KOPT-K1 (cell line): ENCODE data around the gene ST3GAL4.

ENCODE experiments used
- H3K27ac ChIP-seq: fragments of 200-600 bp; sonication (generic); 2 replicates; pipeline ENCODE4 v1.5.1; 2016; ENCODE audit warnings: antibody characterized with exemption, mild to moderate bottlenecking, low read depth, low read length; ENCODE audit not compliant: poor library complexity, severe bottlenecking
- H3K36me3 ChIP-seq: fragments of 200-600 bp; sonication (generic); 2 replicates; pipeline ENCODE4 v1.5.1; 2017; ENCODE audit warnings: antibody characterized with exemption, mild to moderate bottlenecking, low read length, moderate library complexity; ENCODE audit not compliant: insufficient read depth
- H3K9me3 ChIP-seq: fragments of 200-600 bp; sonication (generic); 2 replicates; pipeline ENCODE4 v1.5.1; 2017; ENCODE audit warnings: antibody characterized with exemption, low read length, mild to moderate bottlenecking; ENCODE audit not compliant: insufficient read depth, poor library complexity, severe bottlenecking

The ST3GAL4 gene

GRCh38 chr11:126451211-126451802, 95.8 kb downstream of the ST3GAL4 start:
- H3K27ac ChIP-seq = no peak overlapping the region
- H3K36me3 ChIP-seq = no peaks in the 10 kb centered on the region
- H3K9me3 ChIP-seq = peaks cover 15% of the 10 kb centered on the region

GRCh38 chr11:126452241-126453101, 97.0 kb downstream of the ST3GAL4 start:
- Histone ChIP-seq H3K27ac (no peak overlapping the region), H3K9me3 (peaks cover 15% of the 10 kb centered on the region), H3K36me3 (no peaks in the 10 kb centered on the region)

- Histone ChIP-seq H3K9me3 (peaks cover 3% of the 10 kb centered on the region), H3K36me3 (no peaks in the 10 kb centered on the region), H3K27ac (no peak overlapping the region)
Measured at GRCh38 chr11:126456089-126456488, 100.6 kb downstream of the ST3GAL4 start.

GRCh38 chr11:126456783-126457542, 101.5 kb downstream of the ST3GAL4 start:
- Histone ChIP-seq H3K36me3 (no peaks in the 10 kb centered on the region), H3K9me3 (no peaks in the 10 kb centered on the region), H3K27ac (no peak overlapping the region)

GRCh38 chr11:126457817-126458216, 102.3 kb downstream of the ST3GAL4 start:
- Histone ChIP-seq H3K36me3 (no peaks in the 10 kb centered on the region), H3K9me3 (no peaks in the 10 kb centered on the region), H3K27ac (no peak overlapping the region)

GRCh38 chr11:126459691-126460281, 104.3 kb downstream of the ST3GAL4 start:
- no peak overlapping the region for H3K27ac ChIP-seq
- no peaks in the 10 kb centered on the region for H3K9me3 ChIP-seq
- no peaks in the 10 kb centered on the region for H3K36me3 ChIP-seq

- Histone ChIP-seq H3K9me3 (no peaks in the 10 kb centered on the region), H3K36me3 (no peaks in the 10 kb centered on the region), H3K27ac (no peak overlapping the region)
Measured at GRCh38 chr11:126460417-126461095, 105.1 kb downstream of the ST3GAL4 start.

GRCh38 chr11:126461096-126461440, 105.6 kb downstream of the ST3GAL4 start:
- Histone ChIP-seq H3K36me3 (no peaks in the 10 kb centered on the region), H3K27ac (no peak overlapping the region)

GRCh38 chr11:126461996-126462395, 106.5 kb downstream of the ST3GAL4 start:
- H3K36me3 ChIP-seq = no peaks in the 10 kb centered on the region
- H3K27ac ChIP-seq = no peak overlapping the region
- no peaks in the 10 kb centered on the region for H3K9me3 ChIP-seq

More at GRCh38 chr11:126461096-126461440, 105.6 kb downstream of the ST3GAL4 start:
- no peaks in the 10 kb centered on the region for H3K9me3 ChIP-seq

- no peaks in the 10 kb centered on the region for H3K36me3 ChIP-seq
- no peaks in the 10 kb centered on the region for H3K9me3 ChIP-seq
- no peak overlapping the region for H3K27ac ChIP-seq
Measured at GRCh38 chr11:126462422-126462821, 106.9 kb downstream of the ST3GAL4 start.
